ENCODE results near the gene CBFA2T3.
"Not testable (repeated sequence)": the region's sequence is repeated elsewhere in the genome, so short reads cannot be mapped to it uniquely, and the experiment has no call there.

CBFA2T3 gene

GRCh38 chr16:88891083-88891482 lies 85.9 kb downstream of the CBFA2T3 start:
- no peak for DNase-seq (ENCODE audit: low read depth in 3 of 3)

- not testable (repeated sequence) for DNase-seq (ENCODE audit: low read depth in 3 of 3)
Measured at GRCh38 chr16:88889702-88890352, 87.2 kb downstream of the CBFA2T3 start.

- DNase-seq (ENCODE audit: low read depth in 3 of 3) = no peak
Measured at GRCh38 chr16:88888461-88889387, 88.3 kb downstream of the CBFA2T3 start.

DNA sequence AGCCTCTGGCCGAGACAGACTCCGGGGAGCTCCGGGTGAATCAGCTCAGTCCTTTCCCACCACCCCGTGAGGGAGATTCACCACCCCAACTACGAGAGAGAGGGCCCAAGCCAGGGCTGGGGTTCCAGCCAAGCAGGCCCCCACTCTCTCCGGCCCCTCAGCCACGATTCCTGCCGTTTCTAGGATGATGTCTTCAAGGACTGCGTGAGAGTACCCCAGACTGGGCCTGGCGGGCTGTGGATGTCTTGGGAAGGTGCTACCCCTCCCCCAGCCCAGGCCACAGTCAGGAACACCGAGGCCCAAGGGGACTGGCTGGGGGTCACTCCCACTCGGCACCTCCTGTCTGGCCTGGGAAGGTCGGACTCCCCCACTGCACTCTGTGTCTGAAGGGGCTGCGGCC lies 89.0 kb downstream of the CBFA2T3 start:
- no peak for DNase-seq (ENCODE audit: low read depth in 3 of 3)

GRCh38 chr16:88886845-88887521 lies 90.0 kb downstream of the CBFA2T3 start:
- no peak for DNase-seq (ENCODE audit: low read depth in 3 of 3)

DNA sequence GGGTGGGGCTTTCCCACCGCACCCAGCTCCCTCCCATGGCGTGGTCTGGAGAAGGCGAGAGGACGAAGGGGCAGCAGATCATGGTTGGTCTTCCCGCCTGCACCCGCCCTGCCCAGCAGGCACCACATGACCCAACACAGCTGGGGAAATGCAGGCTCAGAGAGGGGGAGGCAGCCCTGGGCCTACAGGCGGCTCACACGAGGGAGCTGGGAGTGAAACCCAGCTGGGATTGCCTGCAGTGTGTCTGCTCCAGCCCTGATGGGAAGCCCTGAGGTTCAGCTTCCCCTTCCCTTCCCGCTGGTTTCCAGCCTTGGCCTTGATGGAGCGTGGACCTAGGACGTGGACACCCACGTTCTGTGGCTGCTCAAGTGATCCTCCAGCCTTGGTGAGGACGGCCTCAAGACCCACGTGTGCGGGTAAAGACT lies 90.6 kb downstream of the CBFA2T3 start:
- no peak for DNase-seq (ENCODE audit: low read depth in 3 of 3)

GRCh38 chr16:88885693-88886280 lies 91.2 kb downstream of the CBFA2T3 start:
- DNase-seq (ENCODE audit: low read depth in 3 of 3) = no peak

- no peak for DNase-seq (ENCODE audit: low read depth in 3 of 3)
Measured at GRCh38 chr16:88884569-88885271, 92.3 kb downstream of the CBFA2T3 start.

DNA sequence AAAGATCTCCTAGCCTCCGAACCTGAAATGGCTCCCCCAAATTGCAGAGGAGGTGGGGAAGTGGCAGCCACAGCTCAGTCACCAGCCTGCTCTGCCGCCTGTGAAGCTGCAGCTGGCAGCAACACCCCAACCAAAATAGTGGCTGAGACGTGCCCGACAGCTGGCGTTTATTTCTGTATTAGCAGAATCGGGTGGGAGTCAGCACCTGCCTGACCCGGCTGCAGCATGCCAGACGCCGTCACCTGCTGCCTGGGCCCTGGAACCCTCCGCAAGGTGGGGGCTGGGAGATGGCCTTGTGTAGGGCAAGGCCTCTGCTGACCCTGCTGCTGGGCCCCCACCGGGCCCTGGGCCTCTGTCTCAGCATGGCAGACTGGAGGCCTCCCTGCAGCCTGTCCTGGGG lies 93.1 kb downstream of the CBFA2T3 start:
- no peak for DNase-seq (ENCODE audit: low read depth in 3 of 3)

GRCh38 chr16:88883117-88883895 lies 93.7 kb downstream of the CBFA2T3 start:
- DNase-seq (ENCODE audit: low read depth in 3 of 3) = no peak

DNA sequence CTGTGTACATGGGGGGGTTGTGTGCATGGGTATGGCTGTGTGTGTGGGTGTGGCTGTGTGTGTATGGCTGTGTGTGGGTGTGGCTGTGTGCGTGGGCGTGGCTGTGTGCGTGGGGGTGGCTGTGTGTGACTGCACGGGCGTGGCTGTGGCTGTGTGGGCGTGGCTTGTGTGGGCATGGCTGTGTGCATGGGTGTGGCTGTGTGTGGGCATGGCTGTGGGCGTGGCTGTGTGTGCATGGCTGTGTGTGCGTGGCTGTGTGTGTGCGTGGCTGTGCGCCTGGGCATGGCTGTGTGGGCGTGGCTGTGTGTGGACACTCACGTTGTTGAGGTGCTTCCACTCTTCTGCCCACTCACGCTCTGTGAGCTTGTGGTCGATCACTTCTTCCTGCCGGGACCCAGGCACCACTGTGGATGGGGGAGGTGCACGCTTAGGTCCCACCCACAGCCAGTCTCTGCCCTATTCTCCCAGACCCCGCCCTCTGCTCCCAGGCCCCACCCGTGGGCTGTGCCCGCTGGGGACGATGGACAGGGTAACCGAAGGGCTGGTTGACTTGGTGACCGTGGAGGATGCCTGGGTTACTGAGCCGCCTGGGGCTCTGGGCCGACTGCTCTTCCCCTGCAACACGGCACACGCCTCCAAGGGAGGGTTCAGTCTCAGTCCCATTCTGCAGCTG lies 94.5 kb downstream of the CBFA2T3 start:
- no peak for DNase-seq (ENCODE audit: low read depth in 3 of 3)

DNA sequence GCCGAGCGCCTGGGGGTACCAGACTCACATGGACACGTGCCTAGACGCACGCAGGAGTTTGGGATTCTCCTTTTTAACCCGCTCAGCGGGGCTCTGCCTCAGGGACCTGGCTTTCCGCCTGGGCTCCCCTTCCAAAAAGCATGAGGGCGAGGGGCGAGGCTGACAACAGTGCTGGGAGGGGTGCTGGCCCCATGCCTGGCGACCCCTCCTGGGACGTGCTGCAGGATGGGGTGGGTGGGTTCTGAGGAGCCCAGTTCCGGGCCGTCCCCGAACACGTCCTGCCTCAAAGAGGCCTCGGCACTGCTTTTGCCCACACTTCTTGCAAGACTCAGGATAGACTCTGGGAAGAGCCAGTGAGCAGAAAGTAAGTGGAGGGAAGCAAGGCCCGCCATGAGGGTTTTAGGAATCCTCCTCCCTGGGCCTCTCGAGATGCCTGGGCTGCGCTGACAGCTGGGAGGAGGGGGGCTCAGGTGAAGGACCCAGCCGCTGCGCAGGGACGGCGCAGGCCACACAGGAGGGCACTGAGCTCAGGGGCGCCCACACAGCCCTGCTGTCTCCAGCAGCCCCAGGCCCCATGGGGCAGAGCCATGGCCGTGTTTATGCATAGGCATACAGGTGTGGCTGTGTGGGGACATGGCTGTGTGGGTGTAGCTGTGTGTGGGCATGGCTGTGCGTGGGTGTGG lies 95.2 kb downstream of the CBFA2T3 start:
- no peak for DNase-seq (ENCODE audit: low read depth in 3 of 3)

GRCh38 chr16:88881007-88881615 lies 95.9 kb downstream of the CBFA2T3 start:
- DNase-seq (ENCODE audit: low read depth in 3 of 3) = no peak

- DNase-seq (ENCODE audit: low read depth in 3 of 3) = no peak
Measured at GRCh38 chr16:88880226-88881006, 96.6 kb downstream of the CBFA2T3 start.

GRCh38 chr16:88879788-88880055 lies 97.3 kb downstream of the CBFA2T3 start:
- DNase-seq (ENCODE audit: low read depth in 3 of 3) = no peak

DNA sequence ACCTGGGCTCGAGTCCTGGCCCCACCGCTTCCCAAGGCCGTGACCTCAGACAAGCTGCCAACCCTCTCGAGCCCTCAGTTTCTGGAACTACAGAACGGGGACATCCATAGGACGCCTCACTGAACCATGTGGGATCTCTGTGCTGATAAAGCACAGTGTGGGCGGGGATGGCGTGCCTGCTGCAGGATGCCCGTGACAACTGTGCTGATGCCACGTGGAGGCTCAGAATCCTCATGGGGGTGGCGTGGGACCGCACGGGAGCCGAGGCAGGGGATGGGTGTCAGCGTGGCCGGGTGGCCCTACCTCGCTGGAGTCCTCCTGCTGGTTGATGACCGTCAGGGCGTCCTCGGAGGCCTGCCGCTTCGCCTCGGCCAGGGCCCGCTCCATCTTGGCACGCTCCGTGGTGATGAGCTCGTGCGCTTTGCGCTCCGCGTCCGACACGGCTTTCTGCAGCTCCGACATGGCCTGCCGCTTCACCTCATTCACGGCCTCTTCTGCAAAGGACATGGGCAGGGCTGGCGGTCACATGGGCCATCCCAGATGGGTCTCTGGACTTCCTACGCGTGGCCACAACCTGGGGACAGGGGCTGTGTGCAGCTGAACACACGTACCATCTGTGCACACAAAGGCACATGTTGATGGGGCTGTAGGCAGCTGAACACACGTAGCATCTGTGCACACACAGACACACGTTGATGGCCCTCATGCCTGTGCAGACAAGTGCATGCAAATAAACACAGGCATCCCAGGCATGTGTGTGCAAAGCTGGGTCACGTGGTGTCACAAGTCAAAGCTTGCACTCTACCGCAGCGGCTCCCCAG lies 97.8 kb downstream of the CBFA2T3 start:
- DNase-seq (ENCODE audit: low read depth in 3 of 3) = no peak

DNA sequence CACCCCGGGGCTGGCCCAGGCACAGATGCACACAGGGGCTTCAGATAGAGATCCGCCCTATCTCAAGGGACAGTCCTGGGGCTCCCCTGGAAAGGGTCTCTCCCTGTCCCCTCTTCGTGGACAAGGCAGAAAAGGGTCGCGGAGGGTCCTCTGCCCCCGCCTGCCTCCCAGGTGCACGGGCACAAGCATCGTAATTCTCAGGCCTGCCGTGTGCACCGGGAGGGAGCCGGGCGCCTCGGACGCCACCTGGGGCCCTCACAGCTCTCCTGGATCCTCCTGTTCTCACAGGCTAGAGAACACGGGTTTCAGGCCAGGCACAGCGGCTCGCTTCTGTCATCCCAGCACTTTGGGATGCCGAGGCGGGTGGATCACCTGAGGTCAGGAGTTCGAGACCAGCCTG lies 98.7 kb downstream of the CBFA2T3 start:
- no peak for DNase-seq (ENCODE audit: low read depth in 3 of 3)

All from stimulated activated CD4-positive, alpha-beta T cell treated with anti-CD3 and anti-CD28 coated beads, TNF-alpha, amount 100 ng/mL, for 48 hours (primary cell).